Stimulated activated CD4-positive, alpha-beta T cell treated with anti-CD3 and anti-CD28 coated beads, Interleukin-15, amount 100 ng/mL, for 1 hour (primary cell): ENCODE results near the gene NXPE3.

Experiments used
- DNase-seq, 2 donors: peaks; one replicate each; pipeline ENCODE4 v3.0.0-alpha.2; 2020; ENCODE audit warnings: low read depth in 1 of 2, low spot score in 1 of 2

Gene NXPE3

GRCh38 chr3:101802179-101802578 is 23.2 kb downstream of the NXPE3 start:
- DNase-seq: no peak

DNA sequence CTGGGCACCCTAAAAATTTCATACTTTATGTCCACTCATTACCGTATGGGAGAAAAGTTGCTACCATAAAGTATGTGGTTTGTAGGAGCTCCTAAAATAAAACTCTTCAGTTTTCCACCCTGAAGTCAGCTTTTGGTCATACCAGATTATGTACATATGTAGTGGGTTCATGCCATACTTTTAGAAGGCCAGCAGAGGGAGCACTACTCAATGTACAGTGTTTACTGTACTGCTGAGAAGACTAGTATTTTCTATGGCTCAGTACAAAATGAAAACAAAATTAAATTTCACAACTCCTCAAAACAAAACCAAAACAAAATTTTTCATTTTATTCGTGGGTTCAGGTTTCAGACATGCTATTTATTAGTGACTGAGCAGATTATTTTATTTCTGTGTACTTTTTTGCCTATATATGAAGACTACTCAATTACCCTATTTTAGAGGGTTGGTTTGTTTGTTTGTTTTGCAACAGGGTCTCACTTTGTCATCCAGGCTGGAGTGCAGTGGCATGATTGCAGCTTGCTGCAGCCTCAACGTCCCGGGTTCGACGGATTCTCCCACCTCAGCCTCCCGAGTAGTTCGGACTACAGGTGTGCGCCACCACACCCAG is 24.3 kb downstream of the NXPE3 start:
- DNase-seq: no peak

GRCh38 chr3:101803939-101804338 is 24.9 kb downstream of the NXPE3 start:
- no peak for DNase-seq

GRCh38 chr3:101806491-101806890 is 27.5 kb downstream of the NXPE3 start:
- no peak for DNase-seq

- DNase-seq: no peak
Measured at GRCh38 chr3:101807888-101808287, 28.9 kb downstream of the NXPE3 start.

DNA sequence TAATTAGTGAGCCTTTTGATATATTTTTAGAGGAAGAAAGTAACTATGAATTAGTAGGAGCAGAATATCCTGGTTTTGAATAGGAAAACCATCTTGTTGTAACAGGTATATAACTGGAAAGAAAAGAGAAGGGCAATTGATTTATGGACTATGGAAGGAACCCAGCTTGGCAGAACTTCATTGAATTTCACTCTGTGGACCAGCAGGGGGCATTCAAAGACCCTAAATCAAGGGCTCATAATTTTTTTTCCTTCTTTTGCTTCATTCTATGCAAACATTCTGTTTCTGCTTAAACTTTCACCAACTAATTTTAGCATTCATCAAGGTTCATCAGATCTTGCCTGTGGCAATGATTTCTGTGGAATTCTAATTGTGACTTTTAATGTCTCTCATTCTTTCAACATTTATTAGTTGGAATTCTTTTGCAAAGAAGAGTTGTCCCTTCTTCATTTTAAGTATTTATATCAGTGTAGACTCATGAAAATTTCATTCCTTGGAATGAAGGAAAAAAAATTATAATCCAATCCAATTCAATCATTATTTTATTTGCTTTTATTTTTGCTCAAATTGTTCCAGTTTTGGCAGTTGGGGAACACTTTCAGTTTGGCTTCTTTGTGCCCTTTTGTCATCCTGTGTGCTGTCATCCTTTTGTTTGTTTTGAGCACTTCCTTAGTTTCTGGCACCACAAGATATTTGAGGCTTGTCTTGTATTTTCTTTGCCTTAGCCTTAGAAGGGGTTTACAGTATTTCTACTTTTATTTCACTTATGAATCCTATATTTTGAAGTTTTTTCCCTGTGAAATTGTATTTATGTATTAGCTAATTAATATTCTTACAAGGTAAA is 30.4 kb downstream of the NXPE3 start:
- no peak for DNase-seq

GRCh38 chr3:101810022-101810418 is 31.0 kb downstream of the NXPE3 start:
- DNase-seq: no peak

GRCh38 chr3:101811875-101812274 is 32.9 kb downstream of the NXPE3 start:
- DNase-seq: no peak

GRCh38 chr3:101812895-101813294 is 33.9 kb downstream of the NXPE3 start:
- DNase-seq: no peak

DNA sequence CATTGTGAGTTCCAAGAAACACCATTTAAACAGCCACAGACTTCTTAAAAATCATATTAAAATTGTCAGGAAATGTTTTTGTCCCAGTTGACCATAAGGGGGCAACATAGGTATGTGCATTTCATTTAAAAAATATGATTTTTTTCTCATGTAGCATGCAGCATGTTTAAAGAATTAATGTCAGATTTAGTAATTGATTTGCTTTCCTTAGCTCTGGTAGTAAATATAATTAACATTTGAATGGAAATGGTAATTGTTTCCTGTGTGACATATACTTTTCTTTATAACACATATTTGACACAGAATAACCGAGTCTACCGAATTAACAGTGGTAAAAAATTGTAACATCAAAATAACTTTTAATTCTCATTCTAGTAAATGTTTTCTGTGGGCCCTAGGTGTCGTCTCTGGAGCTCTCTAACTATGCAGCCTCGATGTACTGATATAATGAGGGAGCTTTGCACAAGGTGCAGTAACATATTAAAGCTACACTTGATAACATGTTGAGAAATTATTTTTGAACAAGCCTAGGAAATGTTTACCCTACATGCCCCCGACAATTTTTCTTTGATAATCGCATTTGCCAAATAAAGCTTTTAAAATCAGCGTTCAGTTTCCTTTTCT is 34.9 kb downstream of the NXPE3 start:
- no peak for DNase-seq

GRCh38 chr3:101814835-101815234 is 35.8 kb downstream of the NXPE3 start:
- no peak for DNase-seq

GRCh38 chr3:101816215-101817149 is 37.5 kb downstream of the NXPE3 start:
- DNase-seq: no peak

DNA sequence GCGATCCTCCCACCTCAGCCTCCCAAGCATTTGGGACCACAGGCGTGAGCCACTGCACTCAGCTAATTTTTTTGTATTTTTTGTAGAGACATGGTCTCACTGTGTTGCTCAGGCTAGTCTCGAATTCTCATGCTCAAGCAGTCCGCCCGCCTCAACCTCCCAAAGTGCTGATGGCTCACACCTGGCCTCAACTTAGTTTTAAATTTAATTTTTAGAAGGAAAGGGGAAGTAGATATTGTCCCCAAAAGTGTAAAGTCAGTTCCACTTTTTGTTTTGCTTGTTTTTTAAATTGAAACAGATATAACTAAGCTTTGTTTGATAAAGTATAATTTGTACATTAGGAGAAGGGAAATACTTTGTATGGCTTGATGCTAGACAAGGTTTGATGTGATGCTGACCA is 39.0 kb downstream of the NXPE3 start:
- no peak for DNase-seq

- DNase-seq: no peak
Measured at GRCh38 chr3:101819649-101820206, 40.7 kb downstream of the NXPE3 start.

DNA sequence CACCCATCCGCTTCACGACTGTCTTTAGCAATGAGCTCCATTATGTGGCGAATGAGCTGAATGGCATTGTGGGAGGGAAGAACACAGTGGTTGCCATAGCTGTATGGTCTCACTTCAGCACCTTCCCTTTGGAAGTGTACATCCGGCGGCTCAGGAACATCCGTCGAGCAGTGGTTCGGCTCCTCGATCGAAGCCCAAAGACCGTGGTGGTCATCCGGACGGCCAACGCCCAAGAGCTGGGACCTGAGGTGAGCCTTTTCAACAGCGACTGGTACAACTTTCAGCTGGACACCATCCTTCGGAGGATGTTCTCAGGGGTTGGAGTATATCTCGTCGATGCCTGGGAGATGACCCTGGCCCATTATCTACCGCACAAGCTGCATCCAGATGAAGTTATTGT is 42.5 kb downstream of the NXPE3 start:
- DNase-seq: no peak

GRCh38 chr3:101823525-101823924 is 44.5 kb downstream of the NXPE3 start:
- DNase-seq: no peak

DNA sequence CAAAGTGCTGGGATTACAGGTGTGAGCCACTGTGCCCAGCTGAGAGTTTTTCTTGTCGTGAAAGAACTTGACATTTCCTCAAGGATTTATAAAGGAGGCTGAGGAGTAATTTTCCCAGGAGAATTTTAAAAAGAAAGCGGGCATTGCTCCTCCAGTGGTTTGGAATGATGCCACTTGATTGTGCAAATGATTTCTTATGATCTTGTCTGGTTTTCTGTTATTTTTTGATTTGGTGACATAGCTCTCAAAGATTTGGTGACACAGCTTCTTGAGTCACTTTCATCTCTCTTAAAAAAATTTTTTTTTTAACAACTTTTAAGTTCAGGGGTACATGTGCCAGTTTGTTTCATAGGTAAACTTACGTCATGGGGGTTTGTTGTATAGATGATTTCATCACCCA is 45.7 kb downstream of the NXPE3 start:
- DNase-seq: no peak

DNA sequence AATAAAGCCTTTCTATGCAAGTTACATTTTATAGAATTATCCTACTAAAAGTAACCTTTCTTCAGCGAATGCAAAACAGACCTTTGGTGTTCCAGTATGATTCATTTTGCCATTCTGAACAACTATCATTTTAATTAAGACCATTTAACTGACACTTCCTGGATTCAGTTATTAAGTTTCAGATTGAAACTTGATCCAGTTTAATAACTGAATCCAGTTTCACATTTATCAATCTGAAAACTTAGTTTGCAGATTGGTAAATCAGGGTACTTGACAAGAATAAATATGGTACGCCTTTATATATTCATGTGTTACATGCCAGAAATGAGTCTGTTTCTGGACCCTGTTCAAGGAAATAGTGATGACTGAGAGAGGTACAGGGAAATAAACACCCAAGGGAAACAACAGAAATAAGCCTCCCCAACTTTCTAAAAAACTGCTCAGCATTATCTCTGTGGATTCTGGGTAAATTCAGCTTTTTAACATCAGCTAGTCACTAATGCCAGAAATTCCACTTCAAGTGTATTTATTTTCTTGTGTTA is 47.0 kb downstream of the NXPE3 start:
- DNase-seq: no peak

DNA sequence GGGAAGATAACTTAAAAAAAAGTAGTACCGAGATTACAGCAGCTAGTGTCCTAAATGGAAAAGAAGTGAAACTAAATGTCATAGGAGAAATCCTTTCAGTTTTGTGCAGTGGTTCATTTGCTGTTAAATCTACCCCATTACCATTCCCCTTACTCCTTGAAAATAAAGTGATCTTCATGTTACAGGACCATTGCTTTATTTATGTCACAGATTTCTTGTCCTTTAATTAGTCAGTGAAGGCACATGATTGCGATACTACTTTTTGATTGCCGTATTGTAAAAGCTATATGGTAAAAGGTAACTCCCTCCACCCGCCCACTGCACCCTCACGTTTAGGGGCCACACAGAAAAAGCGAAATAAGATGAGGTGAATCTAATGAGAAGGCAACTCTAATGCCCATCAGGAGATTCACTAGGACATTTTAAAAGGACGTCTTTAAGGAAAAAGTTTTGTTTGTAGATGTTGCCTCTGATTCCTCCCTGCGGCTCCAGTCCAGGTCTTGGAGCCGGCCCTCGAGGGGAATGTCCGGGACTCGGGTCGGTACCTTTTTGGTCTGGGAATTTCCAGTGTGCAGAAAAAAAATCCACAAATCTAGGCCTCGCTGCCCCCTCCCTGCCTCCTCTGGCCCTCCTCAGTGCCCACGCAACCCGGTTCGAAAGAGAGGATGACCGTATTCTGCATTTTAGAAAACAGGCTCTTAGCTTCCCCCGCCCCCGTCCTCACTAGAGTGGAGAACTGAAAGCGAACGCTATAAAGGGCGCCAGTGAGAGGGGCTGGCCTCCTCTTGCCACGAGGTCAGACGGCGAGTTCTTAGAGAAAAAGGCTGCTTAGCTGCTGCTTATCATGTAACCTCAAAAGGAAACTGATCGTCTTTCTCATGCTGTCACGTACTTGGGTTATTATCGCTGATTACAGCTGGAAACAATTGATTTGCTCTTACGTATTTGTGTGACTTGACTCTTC is 48.5 kb downstream of the NXPE3 start:
- DNase-seq: peak; percentile 57 to 61

- no peak for DNase-seq
Measured at GRCh38 chr3:101828276-101828675, 49.3 kb downstream of the NXPE3 start.
